H1 (cell line): ENCODE measurements around the gene CELF2.
A peak's percentile ranks its signal among the peaks of the same experiment; 100 is the strongest.

Experiments
- NRF1 ChIP-seq: IDR thresholded peaks from 2 replicates; pipeline ENCODE4 v1.6.1; 2011; ENCODE audit warnings: mild to moderate bottlenecking, low read depth, low read length, improper control_type of control experiment
- POLR2AphosphoS5 ChIP-seq: IDR thresholded peaks from 2 replicates; pipeline ENCODE4 v1.6.1; 2011; ENCODE audit warnings: low read depth, low read length
- TF ChIP-seq, protein P1 (sequence below), 3 experiments: IDR thresholded peaks; 1 replicate in 2 of 3; 2 replicates in 1 of 3; pipeline versions ENCODE4 v1.5.1 to v1.6.1; 2011; ENCODE audit warnings: low read length in 3 of 3, mild to moderate bottlenecking in 3 of 3, inconsistent platforms in 2 of 3, low read depth in 1 of 3, moderate library complexity in 1 of 3; ENCODE audit not compliant: insufficient read depth in 1 of 3; ENCODE audit errors: control extremely low read depth in 1 of 3
- TF ChIP-seq, protein P2 (sequence below): IDR thresholded peaks from 2 replicates; pipeline ENCODE4 v1.6.1; 2011; ENCODE audit warnings: low read depth, mild to moderate bottlenecking, low read length; ENCODE audit not compliant: insufficient read depth
- TF ChIP-seq, protein P3 (sequence below): IDR thresholded peaks from 2 replicates; pipeline ENCODE4 v1.6.1; 2012; ENCODE audit warnings: inconsistent platforms

DNA sequence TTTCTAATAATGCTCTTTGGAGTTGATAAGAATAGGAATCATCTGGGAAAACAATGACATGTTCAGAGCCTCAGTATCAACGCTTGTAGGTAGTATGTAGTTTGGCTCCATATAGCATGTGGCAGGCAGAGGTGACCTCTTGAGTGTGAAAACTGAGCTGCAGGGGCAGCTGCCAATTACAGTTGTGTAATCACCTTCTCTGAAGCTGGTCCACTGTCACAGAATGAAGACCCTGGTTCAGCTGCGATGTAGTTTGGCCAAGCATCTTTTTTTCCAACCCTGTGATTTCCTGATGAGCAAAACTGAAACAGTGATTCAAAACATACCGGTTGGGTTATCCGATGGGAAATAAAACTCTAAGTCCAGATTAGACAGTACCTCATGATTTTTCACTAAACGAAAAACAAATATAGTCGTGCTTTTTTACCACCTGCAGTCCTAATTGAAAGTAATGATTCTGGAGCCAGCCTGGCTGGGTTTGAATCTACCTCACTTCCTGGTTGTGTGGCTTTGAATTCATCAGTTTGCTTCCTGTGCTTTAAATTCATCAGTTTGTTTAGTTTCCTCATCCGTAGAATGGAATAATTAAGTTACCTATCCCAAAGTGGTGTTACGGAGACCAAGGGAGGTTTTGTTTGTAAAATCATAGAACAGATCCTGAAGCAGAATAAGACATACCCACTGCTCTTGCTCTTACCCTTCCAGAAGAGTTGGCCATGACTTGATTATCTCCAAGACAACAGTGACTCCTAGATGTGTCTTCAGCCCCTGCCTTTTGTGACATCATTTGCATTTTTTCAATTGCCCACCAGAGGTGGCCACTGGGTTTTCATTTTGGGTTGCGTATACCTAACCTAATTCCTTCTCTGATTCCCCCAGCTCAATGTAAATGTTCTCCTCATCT, 87.4 kb downstream of the CELF2 start:
- TF ChIP-seq, protein P1, sequence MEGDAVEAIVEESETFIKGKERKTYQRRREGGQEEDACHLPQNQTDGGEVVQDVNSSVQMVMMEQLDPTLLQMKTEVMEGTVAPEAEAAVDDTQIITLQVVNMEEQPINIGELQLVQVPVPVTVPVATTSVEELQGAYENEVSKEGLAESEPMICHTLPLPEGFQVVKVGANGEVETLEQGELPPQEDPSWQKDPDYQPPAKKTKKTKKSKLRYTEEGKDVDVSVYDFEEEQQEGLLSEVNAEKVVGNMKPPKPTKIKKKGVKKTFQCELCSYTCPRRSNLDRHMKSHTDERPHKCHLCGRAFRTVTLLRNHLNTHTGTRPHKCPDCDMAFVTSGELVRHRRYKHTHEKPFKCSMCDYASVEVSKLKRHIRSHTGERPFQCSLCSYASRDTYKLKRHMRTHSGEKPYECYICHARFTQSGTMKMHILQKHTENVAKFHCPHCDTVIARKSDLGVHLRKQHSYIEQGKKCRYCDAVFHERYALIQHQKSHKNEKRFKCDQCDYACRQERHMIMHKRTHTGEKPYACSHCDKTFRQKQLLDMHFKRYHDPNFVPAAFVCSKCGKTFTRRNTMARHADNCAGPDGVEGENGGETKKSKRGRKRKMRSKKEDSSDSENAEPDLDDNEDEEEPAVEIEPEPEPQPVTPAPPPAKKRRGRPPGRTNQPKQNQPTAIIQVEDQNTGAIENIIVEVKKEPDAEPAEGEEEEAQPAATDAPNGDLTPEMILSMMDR (IDR thresholded peaks at IDR 0.05; ENCODE audit: control extremely low read depth in 1 of 3, insufficient read depth in 1 of 3, low read depth in 1 of 3, low read length in 3 of 3), result peak in 2 of 3 experiments; percentile 42 to 49; a peak in 3 of 4 replicates
- TF ChIP-seq NRF1 (no peak), POLR2AphosphoS5 (no peak)
- TF ChIP-seq, protein P2, sequence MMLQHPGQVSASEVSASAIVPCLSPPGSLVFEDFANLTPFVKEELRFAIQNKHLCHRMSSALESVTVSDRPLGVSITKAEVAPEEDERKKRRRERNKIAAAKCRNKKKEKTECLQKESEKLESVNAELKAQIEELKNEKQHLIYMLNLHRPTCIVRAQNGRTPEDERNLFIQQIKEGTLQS, result no peak
- TF ChIP-seq, protein P3, sequence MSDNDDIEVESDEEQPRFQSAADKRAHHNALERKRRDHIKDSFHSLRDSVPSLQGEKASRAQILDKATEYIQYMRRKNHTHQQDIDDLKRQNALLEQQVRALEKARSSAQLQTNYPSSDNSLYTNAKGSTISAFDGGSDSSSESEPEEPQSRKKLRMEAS, result no peak
